Measurements from ENCODE around the gene SIGMAR1. TPM values are rescaled to one million over a fixed set of nuclear protein-coding genes. Genes with fewer than 3 reads are reported as not detected.

The SIGMAR1 gene
- total and polyA plus RNA-seq, 12 donors, result 34.6 to 158 (median 83.0) TPM

DNA sequence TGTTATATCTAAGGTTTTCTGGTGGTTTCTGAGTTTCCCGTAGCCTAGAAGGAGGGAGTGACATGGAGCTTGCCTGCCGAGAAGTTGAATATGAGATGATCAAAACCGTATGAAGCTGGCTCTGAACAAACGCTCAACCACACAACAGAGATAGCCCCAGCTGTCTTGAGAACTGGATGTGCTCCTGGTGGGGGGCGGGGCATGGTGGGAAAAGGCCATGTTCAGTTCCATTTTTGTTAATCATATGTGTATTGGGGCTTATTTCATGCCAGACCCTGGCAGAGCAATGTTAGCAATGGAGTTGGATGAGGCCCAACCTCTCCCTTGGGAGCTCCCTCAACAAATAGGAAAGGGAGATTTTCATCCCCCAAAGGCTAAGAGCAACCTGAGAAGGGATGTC, 48.6 kb upstream of the SIGMAR1 start:
- Histone ChIP-seq H3K27ac (no peak overlapping the region), H3K9me3 (replicated peaks in 1 of 3) (no peaks in the 10 kb centered on the region), H3K27me3 (no peaks in the 10 kb centered on the region), H3K36me3 (replicated peaks in 1 of 2) (no peaks in the 10 kb centered on the region), H3K4me1 (replicated peaks in 1 of 2) (no peaks in the 10 kb centered on the region), H3K4me3 (no peak overlapping the region)
- TF ChIP-seq, protein P1, sequence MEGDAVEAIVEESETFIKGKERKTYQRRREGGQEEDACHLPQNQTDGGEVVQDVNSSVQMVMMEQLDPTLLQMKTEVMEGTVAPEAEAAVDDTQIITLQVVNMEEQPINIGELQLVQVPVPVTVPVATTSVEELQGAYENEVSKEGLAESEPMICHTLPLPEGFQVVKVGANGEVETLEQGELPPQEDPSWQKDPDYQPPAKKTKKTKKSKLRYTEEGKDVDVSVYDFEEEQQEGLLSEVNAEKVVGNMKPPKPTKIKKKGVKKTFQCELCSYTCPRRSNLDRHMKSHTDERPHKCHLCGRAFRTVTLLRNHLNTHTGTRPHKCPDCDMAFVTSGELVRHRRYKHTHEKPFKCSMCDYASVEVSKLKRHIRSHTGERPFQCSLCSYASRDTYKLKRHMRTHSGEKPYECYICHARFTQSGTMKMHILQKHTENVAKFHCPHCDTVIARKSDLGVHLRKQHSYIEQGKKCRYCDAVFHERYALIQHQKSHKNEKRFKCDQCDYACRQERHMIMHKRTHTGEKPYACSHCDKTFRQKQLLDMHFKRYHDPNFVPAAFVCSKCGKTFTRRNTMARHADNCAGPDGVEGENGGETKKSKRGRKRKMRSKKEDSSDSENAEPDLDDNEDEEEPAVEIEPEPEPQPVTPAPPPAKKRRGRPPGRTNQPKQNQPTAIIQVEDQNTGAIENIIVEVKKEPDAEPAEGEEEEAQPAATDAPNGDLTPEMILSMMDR (IDR thresholded peaks at IDR 0.05), result no peak
- TF ChIP-seq POLR2A (IDR thresholded peaks at IDR 0.05), result no peak
- no peak for DNase-seq
- intact Hi-C loops (cut with DNase I), result no loop called here
- 80 to 90% (median 87%) methylated on average over 4 to 5 of the region's 5 CpGs for WGBS, 4 donors

DNA sequence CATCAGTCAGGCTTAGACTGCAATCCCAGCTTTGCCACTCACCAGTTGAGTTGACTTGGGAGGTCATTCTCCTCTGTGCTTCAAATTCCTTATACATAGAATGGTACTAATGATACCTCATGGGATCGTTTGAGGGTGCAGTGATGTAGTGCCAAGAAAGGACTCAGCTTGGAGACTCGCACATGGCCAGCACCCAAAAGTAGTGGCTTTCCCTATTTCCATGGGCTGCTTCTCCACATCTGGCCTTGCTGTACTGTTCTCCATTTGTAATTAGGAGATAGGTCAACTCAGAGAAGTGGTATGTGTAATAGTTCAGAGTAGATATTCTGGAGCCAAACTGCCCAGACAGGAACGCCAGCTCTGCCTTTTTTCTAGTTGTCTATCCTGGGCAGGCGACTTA, 48.0 kb upstream of the SIGMAR1 start:
- 78 to 95% (median 88%) methylated on average over 4 of the region's 4 CpGs for WGBS, 4 donors
- intact Hi-C loops (cut with DNase I), result no loop called here
- DNase-seq, result no peak
- Histone ChIP-seq H3K36me3 (replicated peaks in 1 of 2) (no peaks in the 10 kb centered on the region), H3K27me3 (no peaks in the 10 kb centered on the region), H3K4me1 (replicated peaks in 1 of 2) (no peaks in the 10 kb centered on the region), H3K9me3 (replicated peaks in 1 of 3) (no peaks in the 10 kb centered on the region), H3K4me3 (no peak overlapping the region), H3K27ac (no peak overlapping the region)
- TF ChIP-seq, protein P1 (IDR thresholded peaks at IDR 0.05), result no peak
- TF ChIP-seq POLR2A (IDR thresholded peaks at IDR 0.05), result no peak

DNA sequence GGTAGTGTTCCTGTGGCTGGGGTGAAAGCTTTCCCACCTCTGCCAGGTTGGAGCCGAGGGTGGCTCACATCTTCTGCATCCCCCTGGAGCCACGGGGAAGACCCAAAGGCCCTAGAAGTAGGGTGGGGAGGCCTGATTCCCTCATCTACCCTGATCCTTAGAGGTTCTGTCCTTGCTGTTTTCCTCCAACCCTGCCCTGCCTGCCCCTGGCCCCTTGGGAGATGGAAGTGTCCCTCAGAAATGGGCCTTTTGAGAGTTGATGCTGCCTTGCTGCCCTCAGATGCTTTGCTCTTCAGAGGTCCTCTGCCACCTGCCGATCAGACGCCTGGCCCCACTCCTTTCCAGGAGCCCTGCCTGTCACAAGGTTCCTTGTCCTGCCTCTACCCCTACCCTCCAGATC, 47.2 kb upstream of the SIGMAR1 start:
- 84 to 98% (median 97%) methylated on average over 4 of the region's 4 CpGs for WGBS, 4 donors
- H3K4me1 ChIP-seq (replicated peaks in 1 of 2), result no peaks in the 10 kb centered on the region
- no peaks in the 10 kb centered on the region for H3K27me3 ChIP-seq
- no peak for DNase-seq
- H3K27ac ChIP-seq, result no peak overlapping the region
- no peak overlapping the region for H3K4me3 ChIP-seq
- TF ChIP-seq, protein P1 (IDR thresholded peaks at IDR 0.05), result no peak
- TF ChIP-seq POLR2A (IDR thresholded peaks at IDR 0.05), result no peak
- no peaks in the 10 kb centered on the region for H3K36me3 ChIP-seq (replicated peaks in 1 of 2)
- no peaks in the 10 kb centered on the region for H3K9me3 ChIP-seq (replicated peaks in 1 of 3)
- intact Hi-C loops (cut with DNase I), result no loop called here

DNA sequence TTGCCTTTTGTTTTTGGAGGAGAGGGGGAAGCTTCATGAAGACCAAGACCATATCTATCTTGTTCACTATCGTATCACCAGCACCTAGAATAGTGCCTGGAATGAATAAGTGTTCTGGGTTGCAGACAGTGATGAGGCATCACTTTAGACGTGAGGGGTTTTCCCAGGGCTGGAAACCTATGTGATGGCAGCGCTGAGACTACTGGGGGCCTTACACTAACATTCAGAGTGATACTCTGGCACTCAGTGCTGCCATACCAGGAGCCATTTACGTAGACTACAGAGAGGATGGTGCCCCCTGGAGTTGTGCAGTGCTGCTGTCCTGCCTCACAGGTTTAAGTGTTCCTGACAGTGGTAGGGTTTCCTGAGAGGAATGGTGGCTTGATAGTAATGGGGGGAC, 46.6 kb upstream of the SIGMAR1 start:
- Histone ChIP-seq H3K4me1 (replicated peaks in 1 of 2) (no peaks in the 10 kb centered on the region), H3K36me3 (replicated peaks in 1 of 2) (no peaks in the 10 kb centered on the region), H3K4me3 (no peak overlapping the region), H3K9me3 (replicated peaks in 1 of 3) (no peaks in the 10 kb centered on the region), H3K27ac (no peak overlapping the region), H3K27me3 (no peaks in the 10 kb centered on the region)
- intact Hi-C loops (cut with DNase I), result no loop called here
- no peak for DNase-seq
- WGBS, 4 donors, result 90 to 93% (median 91%) methylated on average over 3 to 4 of the region's 4 CpGs
- TF ChIP-seq, protein P1 (IDR thresholded peaks at IDR 0.05), result no peak
- TF ChIP-seq POLR2A (IDR thresholded peaks at IDR 0.05), result no peak

Measured in adrenal gland (tissue), 12 donors.